Measurements from ENCODE around the gene DMWD. TPM values are rescaled to one million over a fixed set of nuclear protein-coding genes. Genes with fewer than 3 reads are reported as not detected.

DMWD gene
- total and polyA plus RNA-seq, 7 donors: 13.2 to 59.5 (median 26.0) TPM

- Histone ChIP-seq H3K9me3 (no peaks in the 10 kb centered on the region), H3K4me3 (no peak overlapping the region), H3K27me3 (no peaks in the 10 kb centered on the region), H3K36me3 (peaks cover 5 to 44% (median 39%) of the 10 kb centered on the region in 4 donors), H3K27ac (peak overlapping the region; percentile 96 to 98 (median 98)), H3K4me1 (peaks cover 0 to 46% (median 36%) of the 10 kb centered on the region in 4 donors)
- TF ChIP-seq EP300 (IDR thresholded peaks at IDR 0.05) (no peak), POLR2AphosphoS5 (IDR thresholded peaks at IDR 0.05) (no peak), POLR2A (IDR thresholded peaks at IDR 0.05) (no peak), CTCF (IDR thresholded peaks at IDR 0.05) (no peak)
- DNase-seq: peak; percentile 68
- intact Hi-C loops (cut with DNase I): no loop called here
- 90 to 94% methylated on average over 28 of the region's 28 CpGs for WGBS, 2 donors
Measured at GRCh38 chr19:45778010-45778661, 14.5 kb downstream of the DMWD start.

GRCh38 chr19:45777395-45777961, 15.2 kb downstream of the DMWD start:
- H3K27me3 ChIP-seq: no peaks in the 10 kb centered on the region
- peak; percentile 66 for DNase-seq
- H3K4me3 ChIP-seq: no peak overlapping the region
- peak overlapping the region; percentile 96 to 98 (median 98) for H3K27ac ChIP-seq
- peaks cover 5 to 51% (median 45%) of the 10 kb centered on the region in 4 donors for H3K36me3 ChIP-seq
- 96% methylated on average over 34 of the region's 34 CpGs for WGBS, 2 donors
- H3K4me1 ChIP-seq: peaks cover 0 to 42% (median 33%) of the 10 kb centered on the region in 4 donors
- no peak for TF ChIP-seq EP300 (IDR thresholded peaks at IDR 0.05)
- no peak for TF ChIP-seq POLR2AphosphoS5 (IDR thresholded peaks at IDR 0.05)
- no peak for TF ChIP-seq POLR2A (IDR thresholded peaks at IDR 0.05)
- no peak for TF ChIP-seq CTCF (IDR thresholded peaks at IDR 0.05)
- intact Hi-C loops (cut with DNase I): no loop called here
- H3K9me3 ChIP-seq: no peaks in the 10 kb centered on the region

GRCh38 chr19:45774765-45775164, 17.9 kb downstream of the DMWD start:
- WGBS, 2 donors: 53 to 71% methylated on average over 9 of the region's 9 CpGs
- no peak overlapping the region for H3K4me3 ChIP-seq
- H3K36me3 ChIP-seq: peaks cover 5 to 64% (median 54%) of the 10 kb centered on the region in 4 donors
- DNase-seq: no peak
- no peak for TF ChIP-seq POLR2A (IDR thresholded peaks at IDR 0.05)
- peaks cover 0 to 35% (median 29%) of the 10 kb centered on the region in 4 donors for H3K4me1 ChIP-seq
- peak overlapping the region in 1 of 4 donors; percentile 14 for H3K27ac ChIP-seq
- intact Hi-C loops (cut with DNase I): no loop called here
- no peaks in the 10 kb centered on the region for H3K27me3 ChIP-seq
- no peaks in the 10 kb centered on the region for H3K9me3 ChIP-seq

- no peaks in the 10 kb centered on the region for H3K9me3 ChIP-seq
- no peaks in the 10 kb centered on the region for H3K27me3 ChIP-seq
- no peak for DNase-seq
- whole genome bisulfite sequencing, 2 donors: 11 to 26% methylated on average over 2 of the region's 2 CpGs
- peak overlapping the region; percentile 4 to 99 (median 94) for H3K27ac ChIP-seq
- peaks cover 0 to 25% (median 18%) of the 10 kb centered on the region in 4 donors for H3K4me1 ChIP-seq
- peaks cover 5 to 61% (median 47%) of the 10 kb centered on the region in 4 donors for H3K36me3 ChIP-seq
- TF ChIP-seq CTCF (IDR thresholded peaks at IDR 0.05) (no peak), POLR2AphosphoS5 (IDR thresholded peaks at IDR 0.05) (no peak), EP300 (IDR thresholded peaks at IDR 0.05) (no peak), POLR2A (IDR thresholded peaks at IDR 0.05) (no peak)
- H3K4me3 ChIP-seq: no peak overlapping the region
- intact Hi-C loops (cut with DNase I): no loop called here
Measured at GRCh38 chr19:45773384-45773783, 19.3 kb downstream of the DMWD start.

GRCh38 chr19:45772912-45773311, 19.7 kb downstream of the DMWD start:
- TF ChIP-seq POLR2AphosphoS5 (IDR thresholded peaks at IDR 0.05) (peak in 1 of 4 donors; percentile 3), POLR2A (IDR thresholded peaks at IDR 0.05) (no peak), EP300 (IDR thresholded peaks at IDR 0.05) (no peak)
- H3K4me1 ChIP-seq: peaks cover 0 to 22% (median 17%) of the 10 kb centered on the region in 4 donors
- H3K4me3 ChIP-seq: no peak overlapping the region
- no peak for DNase-seq
- intact Hi-C loops (cut with DNase I): no loop called here
- H3K27me3 ChIP-seq: no peaks in the 10 kb centered on the region
- no peaks in the 10 kb centered on the region for H3K9me3 ChIP-seq
- WGBS, 2 donors: 88 to 91% methylated on average over 3 of the region's 3 CpGs
- peak overlapping the region; percentile 89 to 99 (median 98) for H3K27ac ChIP-seq
- peaks cover 5 to 57% (median 42%) of the 10 kb centered on the region in 4 donors for H3K36me3 ChIP-seq

All from sigmoid colon (tissue), 7 donors.